Measurements from ENCODE around the gene ZNF132.
"Not testable (repeated sequence)": the region's sequence is repeated elsewhere in the genome, so short reads cannot be mapped to it uniquely, and the experiment has no call there.

The ZNF132 gene

DNA sequence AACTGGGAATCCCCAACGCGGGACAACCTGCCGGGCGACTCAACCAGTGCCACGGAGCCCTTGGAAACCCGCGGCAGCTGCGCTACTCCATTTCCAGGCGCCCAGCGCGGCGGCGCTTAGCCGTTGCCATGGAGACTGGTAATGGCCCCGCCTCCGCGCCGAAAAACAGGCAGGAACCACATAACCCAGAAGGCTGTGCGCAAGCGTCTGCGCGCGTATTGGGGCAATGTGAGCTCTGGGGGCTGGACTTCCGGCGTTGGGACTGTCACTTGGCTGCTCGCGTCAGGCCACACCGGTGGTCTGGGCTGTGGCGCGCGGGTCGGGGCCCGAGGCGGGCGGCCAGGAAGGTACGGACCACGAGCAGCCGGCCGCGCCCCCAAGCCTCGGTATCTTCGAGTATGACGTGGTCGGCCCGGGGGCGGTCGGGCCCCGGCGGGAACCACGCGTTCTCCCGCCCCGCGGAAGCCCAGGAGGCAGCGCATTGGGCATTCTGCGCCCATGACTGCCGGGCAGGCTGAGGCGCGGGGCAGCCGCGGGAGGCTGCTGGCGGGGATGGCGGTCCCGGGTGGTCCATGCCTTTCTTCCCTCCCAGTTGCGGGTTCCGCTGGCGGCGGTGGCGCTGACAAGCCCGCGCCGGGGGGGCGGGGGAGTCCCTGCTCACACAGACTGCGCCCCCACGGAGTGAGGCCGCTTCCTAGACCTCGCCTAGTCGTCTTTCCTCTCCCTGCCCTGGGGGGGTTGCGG lies 11.6 kb upstream of the ZNF132 start, which contains the start of gene ZNF324B (continued):
- TF ChIP-seq, protein P1, sequence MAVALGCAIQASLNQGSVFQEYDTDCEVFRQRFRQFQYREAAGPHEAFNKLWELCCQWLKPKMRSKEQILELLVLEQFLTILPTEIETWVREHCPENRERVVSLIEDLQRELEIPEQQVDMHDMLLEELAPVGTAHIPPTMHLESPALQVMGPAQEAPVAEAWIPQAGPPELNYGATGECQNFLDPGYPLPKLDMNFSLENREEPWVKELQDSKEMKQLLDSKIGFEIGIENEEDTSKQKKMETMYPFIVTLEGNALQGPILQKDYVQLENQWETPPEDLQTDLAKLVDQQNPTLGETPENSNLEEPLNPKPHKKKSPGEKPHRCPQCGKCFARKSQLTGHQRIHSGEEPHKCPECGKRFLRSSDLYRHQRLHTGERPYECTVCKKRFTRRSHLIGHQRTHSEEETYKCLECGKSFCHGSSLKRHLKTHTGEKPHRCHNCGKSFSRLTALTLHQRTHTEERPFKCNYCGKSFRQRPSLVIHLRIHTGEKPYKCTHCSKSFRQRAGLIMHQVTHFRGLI (tag by site-specific recombination; IDR thresholded peaks at IDR 0.05), result no peak; the same call in 1 of the 2 replicates
- TF ChIP-seq ZSCAN16 (tag by site-specific recombination; IDR thresholded peaks at IDR 0.05) (peak; percentile 33; the same call in 1 of the 2 replicates), ZNF626 (tag by site-specific recombination; IDR thresholded peaks at IDR 0.05) (no peak), ZNF350 (tag by site-specific recombination; IDR thresholded peaks at IDR 0.05) (no peak), TCF7L2 (IDR thresholded peaks at IDR 0.05; ENCODE audit: borderline replicate concordance, low read depth, low read length) (no peak), ZNF624 (tag by site-specific recombination; IDR thresholded peaks at IDR 0.05) (no peak), GLI4 (tag by site-specific recombination; IDR thresholded peaks at IDR 0.05) (no peak), ZIC2 (tag by site-specific recombination; IDR thresholded peaks at IDR 0.05) (peak; percentile 52), ZNF423 (tag by site-specific recombination; IDR thresholded peaks at IDR 0.05) (no peak), ZNF214 (tag by site-specific recombination; IDR thresholded peaks at IDR 0.05; ENCODE audit: borderline replicate concordance) (no peak), ZNF10 (tag by site-specific recombination; IDR thresholded peaks at IDR 0.05) (no peak), REPIN1 (tag by site-specific recombination; IDR thresholded peaks at IDR 0.05; ENCODE audit: low read depth) (no peak), ZNF146 (tag by site-specific recombination; IDR thresholded peaks at IDR 0.05) (no peak), YY2 (tag by site-specific recombination; IDR thresholded peaks at IDR 0.05) (peak; percentile 61; the same call in 1 of the 2 replicates), ZNF394 (tag by site-specific recombination; IDR thresholded peaks at IDR 0.05; ENCODE audit: borderline replicate concordance) (peak; percentile 100), ZNF239 (tag by site-specific recombination; IDR thresholded peaks at IDR 0.05) (no peak), KLF10 (tag by site-specific recombination; IDR thresholded peaks at IDR 0.05) (peak; percentile 59)
- TF ChIP-seq, protein P2, sequence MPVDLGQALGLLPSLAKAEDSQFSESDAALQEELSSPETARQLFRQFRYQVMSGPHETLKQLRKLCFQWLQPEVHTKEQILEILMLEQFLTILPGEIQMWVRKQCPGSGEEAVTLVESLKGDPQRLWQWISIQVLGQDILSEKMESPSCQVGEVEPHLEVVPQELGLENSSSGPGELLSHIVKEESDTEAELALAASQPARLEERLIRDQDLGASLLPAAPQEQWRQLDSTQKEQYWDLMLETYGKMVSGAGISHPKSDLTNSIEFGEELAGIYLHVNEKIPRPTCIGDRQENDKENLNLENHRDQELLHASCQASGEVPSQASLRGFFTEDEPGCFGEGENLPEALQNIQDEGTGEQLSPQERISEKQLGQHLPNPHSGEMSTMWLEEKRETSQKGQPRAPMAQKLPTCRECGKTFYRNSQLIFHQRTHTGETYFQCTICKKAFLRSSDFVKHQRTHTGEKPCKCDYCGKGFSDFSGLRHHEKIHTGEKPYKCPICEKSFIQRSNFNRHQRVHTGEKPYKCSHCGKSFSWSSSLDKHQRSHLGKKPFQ (tag by site-specific recombination; IDR thresholded peaks at IDR 0.05), result no peak

DNA sequence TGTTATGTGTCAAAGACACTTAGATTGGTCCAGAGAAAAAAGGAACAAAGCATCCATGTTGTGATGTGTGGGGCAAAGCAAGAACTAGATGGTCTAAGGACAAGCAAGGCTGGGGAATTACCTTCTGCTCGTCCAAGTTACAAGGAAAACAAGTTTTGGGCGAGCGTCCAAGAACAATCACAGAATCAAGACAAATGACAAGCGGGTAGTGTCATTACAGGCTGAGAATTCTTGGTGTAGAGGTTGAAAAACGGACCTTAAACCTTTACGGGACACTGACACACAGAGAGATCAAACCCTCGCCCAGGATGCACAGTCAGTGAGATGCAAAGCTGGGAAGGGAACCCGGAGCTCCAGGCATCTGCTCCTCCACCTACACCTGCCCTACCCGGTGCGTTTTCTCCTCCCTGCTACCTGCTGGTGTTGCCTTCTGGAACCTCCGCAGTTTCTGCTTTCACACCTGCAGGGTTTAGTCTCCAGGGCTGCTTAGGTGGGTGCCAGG lies 11.0 kb upstream of the ZNF132 start:
- Histone ChIP-seq H3K4me1 (ENCODE audit: control insufficient read depth, insufficient read depth, low read length) (peaks cover 7% of the 10 kb centered on the region; the same call in 1 of the 2 replicates), H3K27ac (ENCODE audit: extremely low read depth, low read depth, low read length) (no peak overlapping the region), H3K4me3 (ENCODE audit: low read depth, low read length) (peak overlapping the region; percentile 93), H3K36me3 (ENCODE audit: control insufficient read depth in 2 of 2, insufficient read depth in 1 of 2, low read length in 2 of 2) (peaks cover 3 to 16% of the 10 kb centered on the region in 2 experiments; a peak in 2 of 3 replicates), H3K9me3 (ENCODE audit: control insufficient read depth, insufficient read depth, low read depth, low read length) (no peaks in the 10 kb centered on the region)
- ChIA-PET CTCF (interaction anchor here (0.7 to 1.8 kb wide), 4 partner anchors 15 to 68 kb away, joined by 3 to 6 read pairs (median 4); partner anchors contain the start of gene ZBTB45), POLR2A (interaction anchor here (0.6 to 2.5 kb wide), 21 partner anchors 8 to 124 kb away, joined by 3 to 23 read pairs (median 4); partner anchors contain the start of genes TRIM28, ZBTB45, ZNF497 and ZNF584)
- TF ChIP-seq ZBTB17 (tag by site-specific recombination; IDR thresholded peaks at IDR 0.05) (peak; percentile 64; the same call in 1 of the 2 replicates), ZNF768 (tag by site-specific recombination; IDR thresholded peaks at IDR 0.05) (peak; percentile 4; the same call in 1 of the 2 replicates), ZNF366 (tag by site-specific recombination; conservative IDR thresholded peaks at IDR 0.05) (peak; percentile 52; the same call in 1 of the 2 replicates), KLF9 (tag by site-specific recombination; IDR thresholded peaks at IDR 0.05; ENCODE audit: low read depth) (no peak)

DNA sequence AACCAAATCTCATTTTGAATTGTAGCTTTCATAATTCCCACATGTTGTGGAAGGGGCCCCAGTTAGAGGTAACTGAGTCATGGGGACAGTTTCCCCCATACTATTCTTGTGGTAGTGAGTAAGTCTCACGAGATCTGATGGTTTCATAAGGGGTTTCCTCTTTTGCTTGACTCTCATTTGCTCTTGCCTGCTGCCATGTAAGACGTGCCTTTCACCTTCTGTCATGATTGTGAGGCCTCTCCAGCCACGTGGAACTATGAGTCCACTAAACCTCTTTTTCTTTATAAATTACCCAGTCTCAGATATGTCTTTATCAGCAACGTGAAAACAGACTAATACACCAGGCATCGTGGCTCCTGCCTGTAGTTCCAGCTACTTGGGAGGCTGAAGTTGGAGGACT lies 10.0 kb upstream of the ZNF132 start:
- not testable (repeated sequence) for H3K9me3 ChIP-seq (ENCODE audit: control insufficient read depth, insufficient read depth, low read depth, low read length); H3K4me3 ChIP-seq (ENCODE audit: low read depth, low read length); H3K4me1 ChIP-seq (ENCODE audit: control insufficient read depth, insufficient read depth, low read length); H3K27ac ChIP-seq (ENCODE audit: extremely low read depth, low read depth, low read length)
- CTCF ChIA-PET, result interaction anchor here (0.7 to 1.8 kb wide), 3 partner anchors 14 to 69 kb away, joined by 3 to 6 read pairs (median 4); partner anchors contain the start of gene ZBTB45
- POLR2A ChIA-PET, result interaction anchor here (2.0 to 2.5 kb wide), 2 partner anchors 25 to 42 kb away, joined by 9 to 23 read pairs; partner anchors contain the start of gene ZNF584
- peaks cover 3 to 15% of the 10 kb centered on the region in 2 experiments; a peak in 2 of 3 replicates for H3K36me3 ChIP-seq (ENCODE audit: control insufficient read depth in 2 of 2, insufficient read depth in 1 of 2, low read length in 2 of 2)
